HG03095 (cell line): ENCODE measurements around the gene ACKR2.
"Not testable (repeated sequence)": the region's sequence is repeated elsewhere in the genome, so short reads cannot be mapped to it uniquely, and the experiment has no call there.

ENCODE experiments used
- ATAC-seq: cut with Tn5 transposase; IDR thresholded peaks from one replicate; pipeline ENCODE4 v1.9.1; 2021; ENCODE audit warnings: moderate library complexity; ENCODE audit not compliant: unreplicated experiment

Gene ACKR2

DNA sequence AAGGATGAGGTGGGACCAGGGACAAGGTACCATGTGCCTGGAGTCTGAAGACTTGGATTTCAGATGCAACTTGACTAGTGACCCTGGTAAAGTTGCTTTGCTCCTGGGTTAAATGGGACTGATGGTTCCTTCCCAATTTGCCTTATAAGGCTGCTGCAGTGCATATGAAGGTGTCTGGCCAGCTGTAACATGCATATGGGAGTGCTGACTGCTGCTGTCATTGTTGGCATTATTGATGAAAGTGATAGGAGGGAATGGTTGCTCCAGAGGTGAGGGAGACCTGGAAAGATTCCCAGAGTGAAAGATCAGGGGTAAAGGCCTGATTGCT is 45.9 kb downstream of the ACKR2 start:
- ATAC-seq = no peak

DNA sequence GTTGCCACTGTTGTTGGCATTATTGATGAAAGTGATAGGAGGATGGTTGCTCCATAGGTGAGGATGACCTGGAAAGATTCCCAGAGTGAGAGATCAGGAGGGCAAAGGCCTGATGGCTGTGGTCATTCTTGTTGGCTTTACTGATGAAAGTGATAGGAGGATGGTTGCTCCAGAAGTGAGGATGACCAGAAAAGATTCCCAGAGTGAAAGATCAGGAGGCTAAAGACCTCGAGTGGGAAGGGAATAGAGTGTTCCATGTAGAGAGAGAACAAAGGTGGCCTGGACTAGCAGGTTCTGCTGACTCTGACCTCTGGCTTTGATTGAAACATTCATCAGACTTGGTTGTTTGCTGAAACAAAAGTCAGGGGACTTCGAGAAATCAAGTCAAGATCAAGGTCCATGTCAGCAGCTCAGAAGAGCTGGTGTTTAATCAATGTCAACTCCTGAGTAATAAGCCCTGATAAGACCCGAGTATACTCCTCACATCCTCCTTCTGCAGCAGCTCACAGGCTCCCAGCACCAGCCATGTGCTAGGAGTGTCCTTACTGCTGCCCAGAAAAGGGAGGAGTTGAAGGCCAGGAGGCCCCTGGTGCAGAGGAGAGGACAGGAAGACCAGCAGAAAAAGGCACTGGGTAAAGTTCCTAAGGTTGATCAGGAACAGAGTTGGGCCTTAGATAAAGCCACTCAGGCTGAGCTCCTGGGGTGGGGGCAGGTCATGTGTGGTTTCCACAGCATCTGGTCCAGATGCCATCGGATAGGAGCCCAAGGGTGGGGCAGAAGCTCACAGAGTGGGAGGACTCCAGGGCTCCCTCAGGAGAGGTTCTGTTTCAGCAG is 46.5 kb downstream of the ACKR2 start:
- ATAC-seq = no peak

GRCh38 chr3:42856544-42856943 is 47.3 kb downstream of the ACKR2 start:
- ATAC-seq = no peak

DNA sequence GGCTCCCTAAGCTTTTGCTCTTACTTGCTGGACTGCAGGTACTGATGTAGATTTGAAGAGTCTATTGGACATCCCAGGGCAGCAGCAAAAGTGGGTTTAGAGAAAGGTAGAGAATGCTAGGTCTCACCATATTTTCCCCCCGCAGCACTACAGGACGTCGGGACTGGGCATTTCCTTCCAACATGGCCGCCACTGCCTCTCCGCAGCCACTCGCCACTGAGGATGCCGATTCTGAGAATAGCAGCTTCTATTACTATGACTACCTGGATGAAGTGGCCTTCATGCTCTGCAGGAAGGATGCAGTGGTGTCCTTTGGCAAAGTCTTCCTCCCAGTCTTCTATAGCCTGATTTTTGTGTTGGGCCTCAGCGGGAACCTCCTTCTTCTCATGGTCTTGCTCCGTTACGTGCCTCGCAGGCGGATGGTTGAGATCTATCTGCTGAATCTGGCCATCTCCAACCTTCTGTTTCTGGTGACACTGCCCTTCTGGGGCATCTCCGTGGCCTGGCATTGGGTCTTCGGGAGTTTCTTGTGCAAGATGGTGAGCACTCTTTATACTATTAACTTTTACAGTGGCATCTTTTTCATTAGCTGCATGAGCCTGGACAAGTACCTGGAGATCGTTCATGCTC is 55.2 kb downstream of the ACKR2 start:
- no peak for ATAC-seq

- ATAC-seq = no peak
Observed at GRCh38 chr3:42865256-42865655, 56.0 kb downstream of the ACKR2 start.

DNA sequence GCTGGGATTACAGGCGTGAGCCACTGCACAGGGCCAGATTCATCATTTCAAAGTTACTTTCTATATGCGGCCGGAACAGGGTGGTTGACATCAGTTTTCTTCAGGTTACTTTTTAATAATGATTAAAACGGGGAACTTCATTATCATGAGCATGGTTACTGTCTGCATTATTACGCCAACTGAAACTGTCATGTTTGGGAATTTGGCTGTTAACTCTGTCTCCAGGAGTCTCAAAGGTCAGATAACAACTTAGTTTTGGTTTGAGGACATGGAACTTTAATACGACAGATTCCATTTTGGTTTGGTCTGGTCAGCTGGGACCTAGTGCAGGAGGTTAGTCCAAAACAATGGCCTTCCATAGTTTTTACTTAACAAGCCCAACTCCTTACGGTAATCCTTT is 57.9 kb downstream of the ACKR2 start:
- ATAC-seq = no peak

DNA sequence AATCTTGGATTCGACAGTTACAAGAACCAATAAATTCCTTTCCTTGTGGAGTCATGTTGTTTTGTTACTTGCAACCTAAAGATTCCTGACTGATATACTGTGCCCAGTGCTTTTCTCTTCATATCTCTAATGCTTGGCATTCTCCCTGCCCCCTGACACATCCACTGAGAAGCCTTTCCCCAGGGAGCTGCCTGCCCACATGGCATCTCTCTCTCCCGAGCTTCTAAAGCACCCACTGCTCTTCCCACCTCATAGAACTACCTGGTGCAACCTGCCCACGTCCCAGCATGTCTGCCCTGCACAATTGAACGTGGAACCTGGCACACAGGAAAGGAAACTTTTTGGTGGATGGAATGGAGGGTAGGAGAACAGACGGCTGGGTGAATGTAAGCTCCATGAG is 59.6 kb downstream of the ACKR2 start:
- no peak for ATAC-seq

GRCh38 chr3:42871592-42872196 is 62.4 kb downstream of the ACKR2 start:
- ATAC-seq = no peak

- ATAC-seq = no peak
Observed at GRCh38 chr3:42872718-42873117, 63.5 kb downstream of the ACKR2 start.

DNA sequence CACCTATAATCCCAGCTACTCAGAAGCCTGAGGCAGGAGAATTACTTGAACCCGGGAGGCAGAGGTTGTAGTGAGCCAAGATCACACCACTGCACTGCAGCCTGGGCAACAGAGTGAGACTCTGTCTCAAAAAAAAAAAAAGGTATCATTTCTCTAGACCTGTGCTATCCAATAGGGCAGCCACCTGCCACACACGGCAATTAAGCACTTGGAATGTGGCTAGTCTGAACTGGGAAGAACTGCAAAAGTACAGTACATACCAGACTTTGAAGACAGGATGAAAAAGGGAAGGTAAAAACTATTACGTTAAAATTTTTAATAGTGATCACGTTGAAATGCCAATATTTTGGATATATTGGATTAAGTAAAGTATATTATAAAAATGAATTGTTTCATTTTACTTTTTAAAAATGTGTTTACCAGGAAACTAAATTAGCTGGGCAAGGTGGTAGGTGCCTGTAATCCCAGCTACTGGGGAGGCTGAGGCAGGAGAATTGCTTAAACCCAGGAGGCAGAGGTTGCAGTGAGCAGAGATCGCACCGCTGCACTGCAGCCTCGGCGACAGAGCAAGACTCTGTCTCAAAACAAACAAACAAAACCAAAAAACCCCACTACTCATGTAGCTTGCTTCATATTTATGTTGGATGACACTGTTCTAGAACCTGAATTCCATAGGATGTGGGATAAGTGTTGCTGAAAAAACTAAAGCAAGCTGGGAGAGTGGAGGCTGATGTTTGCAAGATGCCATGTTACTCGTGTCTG is 64.2 kb downstream of the ACKR2 start:
- no peak for ATAC-seq

DNA sequence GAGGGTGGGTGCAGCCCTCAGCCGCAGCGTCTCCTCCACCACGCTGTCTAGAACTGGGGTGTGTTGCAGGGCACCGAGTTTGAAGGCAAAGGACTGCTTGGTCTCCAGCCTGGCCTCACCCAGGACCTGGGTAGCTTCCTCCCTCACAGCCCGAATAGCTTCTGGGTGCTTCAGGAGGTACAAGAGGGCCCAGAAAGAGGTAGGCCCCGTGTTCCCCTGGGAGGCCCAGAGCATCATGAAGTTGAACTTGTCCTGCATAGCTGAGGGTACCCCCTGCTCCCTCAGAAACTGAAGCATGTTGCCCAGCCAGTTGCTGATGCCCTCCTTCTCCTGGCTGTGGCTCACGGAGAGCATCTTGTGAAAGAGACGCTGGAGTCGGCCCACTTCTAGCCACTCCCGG is 65.5 kb downstream of the ACKR2 start:
- no peak for ATAC-seq

- no peak for ATAC-seq
Observed at GRCh38 chr3:42875325-42876151, 66.3 kb downstream of the ACKR2 start, which contains the start of gene CYP8B1. CYP8B1 (minus strand) TSS chr3:42875879; CDS start chr3:42875816, 63 bp downstream.

GRCh38 chr3:42876401-42876800 is 67.2 kb downstream of the ACKR2 start:
- no peak for ATAC-seq

- no peak for ATAC-seq
Observed at GRCh38 chr3:42876940-42877720, 67.9 kb downstream of the ACKR2 start.

- no peak for ATAC-seq
Observed at GRCh38 chr3:42877881-42878280, 68.6 kb downstream of the ACKR2 start.

DNA sequence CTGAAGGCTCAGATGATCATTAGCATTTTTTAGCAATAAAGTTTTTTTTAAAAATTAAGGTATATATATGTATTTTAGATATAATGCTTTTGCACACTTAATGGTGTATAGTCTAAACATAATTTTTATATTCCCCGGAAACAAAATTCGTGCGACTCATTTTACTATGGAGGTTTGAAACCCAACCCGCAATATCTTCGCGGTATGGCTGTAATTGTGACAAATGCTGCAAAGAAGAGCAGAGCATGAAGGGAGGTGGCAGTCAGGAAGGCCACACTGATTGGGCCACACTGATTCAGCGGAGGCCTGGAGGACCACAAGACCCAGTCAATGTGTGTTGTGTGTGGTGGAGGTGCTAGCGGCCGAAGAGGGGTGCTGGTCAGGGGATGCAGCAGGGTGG is 70.9 kb downstream of the ACKR2 start:
- no peak for ATAC-seq

DNA sequence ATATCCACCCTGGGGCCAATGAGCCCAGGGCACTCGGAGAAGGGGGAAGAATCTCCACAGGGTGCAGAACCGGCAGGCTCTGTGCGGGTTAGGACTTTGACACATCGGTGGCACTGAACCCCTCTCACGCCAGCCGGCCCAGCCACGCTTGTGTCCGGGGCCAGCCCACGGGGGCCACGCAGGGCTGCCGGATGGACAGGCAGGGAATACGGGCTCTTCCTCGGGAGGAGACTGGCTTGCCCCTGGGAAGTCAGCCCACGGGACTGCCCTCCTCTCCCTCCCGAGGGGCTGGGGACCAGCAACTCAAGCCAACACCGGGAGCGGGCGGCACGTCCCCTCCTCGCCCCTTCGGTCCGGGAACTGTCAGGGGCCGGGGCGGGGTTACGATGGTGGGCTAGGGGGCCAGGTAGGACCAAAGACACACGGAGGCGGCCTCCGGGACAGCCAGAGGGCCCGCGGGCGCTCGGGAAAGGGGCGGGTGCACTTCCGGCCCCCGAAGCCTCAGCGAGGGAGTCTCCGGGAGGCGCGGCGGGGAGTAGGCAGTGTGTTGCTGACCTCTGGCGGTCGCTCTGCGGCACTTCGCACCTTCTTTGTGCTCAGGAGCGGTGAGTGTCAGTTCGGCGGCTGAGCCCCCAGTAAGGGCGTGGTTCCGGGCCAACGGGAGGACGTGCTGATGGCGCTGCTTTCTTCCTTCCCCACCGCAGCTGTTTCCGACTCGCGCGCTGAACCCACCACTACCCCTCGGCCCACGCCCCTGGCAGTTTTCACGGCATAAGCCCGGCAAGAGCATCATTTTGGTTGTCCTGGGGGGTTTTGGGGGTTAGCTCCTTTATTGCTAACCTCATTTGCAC is 71.6 kb downstream of the ACKR2 start:
- ATAC-seq = peak; percentile 98

DNA sequence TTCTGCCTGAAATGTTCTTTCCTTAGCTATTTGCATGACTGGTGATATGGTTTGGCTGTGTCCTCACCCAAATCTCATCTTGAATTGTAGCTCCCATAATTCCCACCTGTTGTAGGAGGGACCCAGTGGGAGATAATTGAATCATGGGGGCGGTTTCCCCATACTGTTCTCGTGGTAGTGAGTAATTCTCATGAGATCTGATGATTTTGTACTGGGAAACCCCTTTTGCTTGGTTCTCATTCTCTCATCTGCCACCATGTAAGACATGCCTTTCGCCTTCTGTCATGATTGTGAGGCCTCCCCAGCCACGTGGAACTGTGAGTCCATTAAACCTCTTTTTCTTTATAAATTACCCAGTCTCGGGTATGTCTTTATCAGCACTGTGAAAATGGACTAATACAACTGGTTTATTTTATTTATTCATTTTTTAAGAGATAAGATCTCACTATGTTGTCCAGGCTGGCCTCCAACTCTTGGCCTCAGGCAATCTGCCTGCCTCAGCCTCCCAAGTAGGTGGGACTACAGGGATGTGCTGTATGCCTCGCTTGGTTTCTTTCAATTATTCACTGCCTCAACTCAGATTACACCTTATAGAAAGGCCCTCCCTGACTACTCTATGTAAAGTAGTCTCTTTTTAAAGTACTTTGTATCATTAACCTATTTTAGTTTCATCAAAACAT is 74.1 kb downstream of the ACKR2 start:
- ATAC-seq = not testable (repeated sequence)
